ENCODE data around the gene DBH.
"Not testable (repeated sequence)": the region's sequence is repeated elsewhere in the genome, so short reads cannot be mapped to it uniquely, and the experiment has no call there.

The DBH gene

DNA sequence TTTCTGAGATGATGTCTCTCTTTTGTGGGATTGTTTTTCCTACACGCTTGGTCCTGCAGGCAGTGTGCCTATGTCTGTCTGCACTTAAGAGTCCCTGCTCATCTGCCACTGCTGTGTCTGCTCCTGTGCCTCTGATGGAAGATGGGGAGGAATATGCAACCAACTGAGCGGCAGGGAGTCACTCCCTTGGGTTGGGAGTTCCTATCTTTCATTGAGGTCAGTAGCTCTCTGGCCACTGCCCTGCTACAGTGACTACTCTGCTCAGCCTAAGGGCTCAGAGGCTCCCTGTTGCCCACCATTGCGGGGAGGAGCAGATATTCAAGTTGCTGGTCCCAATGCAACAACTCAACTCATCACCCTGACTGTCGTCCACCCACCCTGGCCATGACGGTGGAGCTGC lies 13.6 kb upstream of the DBH start:
- no peak for DNase-seq (ENCODE audit: low spot score)
- Histone ChIP-seq H3K27ac (no peak overlapping the region), H3K4me3 (no peak overlapping the region)
- TF ChIP-seq, protein P1, sequence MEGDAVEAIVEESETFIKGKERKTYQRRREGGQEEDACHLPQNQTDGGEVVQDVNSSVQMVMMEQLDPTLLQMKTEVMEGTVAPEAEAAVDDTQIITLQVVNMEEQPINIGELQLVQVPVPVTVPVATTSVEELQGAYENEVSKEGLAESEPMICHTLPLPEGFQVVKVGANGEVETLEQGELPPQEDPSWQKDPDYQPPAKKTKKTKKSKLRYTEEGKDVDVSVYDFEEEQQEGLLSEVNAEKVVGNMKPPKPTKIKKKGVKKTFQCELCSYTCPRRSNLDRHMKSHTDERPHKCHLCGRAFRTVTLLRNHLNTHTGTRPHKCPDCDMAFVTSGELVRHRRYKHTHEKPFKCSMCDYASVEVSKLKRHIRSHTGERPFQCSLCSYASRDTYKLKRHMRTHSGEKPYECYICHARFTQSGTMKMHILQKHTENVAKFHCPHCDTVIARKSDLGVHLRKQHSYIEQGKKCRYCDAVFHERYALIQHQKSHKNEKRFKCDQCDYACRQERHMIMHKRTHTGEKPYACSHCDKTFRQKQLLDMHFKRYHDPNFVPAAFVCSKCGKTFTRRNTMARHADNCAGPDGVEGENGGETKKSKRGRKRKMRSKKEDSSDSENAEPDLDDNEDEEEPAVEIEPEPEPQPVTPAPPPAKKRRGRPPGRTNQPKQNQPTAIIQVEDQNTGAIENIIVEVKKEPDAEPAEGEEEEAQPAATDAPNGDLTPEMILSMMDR (IDR thresholded peaks at IDR 0.05) = no peak

DNA sequence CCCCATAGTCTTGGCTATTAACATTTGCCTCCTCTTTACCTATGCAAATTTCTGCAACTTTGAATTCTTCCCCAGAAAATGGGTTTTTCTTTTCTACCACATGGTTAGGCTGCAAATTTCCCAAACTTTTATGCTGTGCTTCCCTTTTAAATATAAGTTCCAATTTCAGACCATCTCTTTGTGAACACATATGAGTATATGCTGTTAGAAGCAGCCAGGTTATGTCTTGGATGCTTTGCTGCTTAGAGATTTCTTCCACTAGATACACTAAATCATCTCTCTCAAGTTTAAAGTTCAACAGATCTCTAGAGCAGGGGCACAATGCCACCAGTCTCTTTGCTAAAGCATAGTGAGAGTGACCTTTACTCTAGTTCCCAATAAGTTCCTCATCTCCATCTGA lies 10.2 kb upstream of the DBH start:
- DNase-seq (ENCODE audit: low spot score); H3K27ac ChIP-seq; H3K4me3 ChIP-seq: not testable (repeated sequence)

DNA sequence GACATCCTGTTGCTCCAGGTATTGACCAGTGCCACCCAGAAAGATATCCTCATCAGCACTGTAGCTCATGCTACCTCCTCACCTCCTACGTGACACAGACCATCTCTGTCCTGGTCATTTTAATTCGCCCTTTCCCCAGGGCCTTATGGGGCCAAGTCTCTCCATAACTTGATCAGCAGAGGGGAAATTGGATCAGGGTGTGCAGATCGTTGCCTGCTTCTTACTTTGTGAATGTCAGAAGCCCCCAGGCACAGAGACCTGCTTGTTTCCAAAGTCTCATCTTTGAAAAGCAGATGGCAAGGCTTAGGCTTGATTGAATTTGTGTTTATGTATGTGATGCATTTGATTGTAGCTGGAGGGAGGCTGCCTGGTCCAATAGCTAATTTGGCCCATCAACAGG lies 8.8 kb upstream of the DBH start:
- H3K27ac ChIP-seq = no peak overlapping the region
- H3K4me3 ChIP-seq = no peak overlapping the region
- DNase-seq (ENCODE audit: low spot score) = no peak
- TF ChIP-seq, protein P1 (IDR thresholded peaks at IDR 0.05) = no peak

DNA sequence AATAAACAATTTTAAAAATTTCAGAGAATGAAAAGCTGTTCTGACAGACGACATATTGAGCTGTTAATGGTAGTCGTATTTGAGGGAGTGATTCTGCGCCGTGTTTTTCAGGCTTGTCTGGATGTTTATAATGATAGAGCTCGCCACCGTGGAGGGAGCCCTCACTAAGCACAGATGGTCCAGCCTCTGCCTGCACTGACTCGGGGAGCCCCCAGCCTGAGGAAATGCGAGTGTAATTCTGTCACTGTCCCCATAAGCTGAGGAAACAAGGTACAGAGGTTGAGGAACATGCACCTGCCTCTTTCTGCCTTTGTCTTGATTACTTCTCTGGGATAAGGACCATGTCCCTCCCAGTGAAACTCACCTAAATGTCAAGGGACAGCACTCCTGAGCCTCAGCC lies 7.4 kb upstream of the DBH start:
- Histone ChIP-seq H3K27ac (no peak overlapping the region), H3K4me3 (no peak overlapping the region)
- DNase-seq (ENCODE audit: low spot score) = no peak
- TF ChIP-seq, protein P1 (IDR thresholded peaks at IDR 0.05) = no peak

DNA sequence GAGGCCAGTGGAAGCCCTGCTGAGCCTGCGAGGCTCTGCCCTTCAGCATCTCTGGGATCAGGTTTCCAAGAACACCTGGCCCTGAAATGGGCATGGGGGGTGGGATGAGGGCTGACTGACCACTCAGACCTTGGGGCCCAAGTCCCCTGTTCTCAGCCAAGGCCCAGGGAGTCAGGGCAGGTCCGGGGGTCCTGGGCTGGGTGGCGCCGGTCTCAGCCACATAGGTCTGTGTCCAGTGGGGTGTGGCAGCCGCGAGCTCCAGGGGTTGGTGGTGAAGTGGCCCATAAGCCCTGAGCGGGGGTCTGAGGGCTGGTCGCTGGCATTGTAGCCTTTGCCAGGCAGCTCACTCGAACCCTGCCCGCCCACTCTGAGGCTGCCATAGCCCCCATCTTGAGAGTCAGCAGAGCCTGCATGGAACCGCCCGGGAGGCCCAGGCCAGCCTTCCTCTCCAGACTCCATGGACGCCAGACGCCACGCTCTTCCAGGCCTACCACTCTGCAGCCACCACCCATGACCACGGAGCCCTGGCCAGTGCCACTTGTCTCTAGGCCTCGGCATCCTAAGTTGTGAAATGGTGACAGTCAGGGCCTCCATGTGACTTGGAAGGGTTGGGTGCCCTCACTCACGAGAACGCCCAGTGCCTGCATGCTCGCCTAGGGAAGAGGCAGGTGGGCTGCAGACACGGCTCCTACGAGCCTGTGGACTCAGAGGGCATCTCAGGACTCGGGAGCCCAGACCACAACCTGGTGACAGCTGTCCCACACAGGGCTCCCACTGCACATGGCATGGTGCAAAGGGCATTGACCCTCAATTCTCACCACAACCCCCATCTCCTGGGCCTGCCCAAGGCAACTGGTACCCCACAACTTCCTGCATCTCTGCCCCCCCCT lies 6.7 kb upstream of the DBH start:
- no peak overlapping the region for H3K4me3 ChIP-seq
- DNase-seq (ENCODE audit: low spot score) = no peak
- H3K27ac ChIP-seq = no peak overlapping the region
- TF ChIP-seq, protein P1 (IDR thresholded peaks at IDR 0.05) = no peak

DNA sequence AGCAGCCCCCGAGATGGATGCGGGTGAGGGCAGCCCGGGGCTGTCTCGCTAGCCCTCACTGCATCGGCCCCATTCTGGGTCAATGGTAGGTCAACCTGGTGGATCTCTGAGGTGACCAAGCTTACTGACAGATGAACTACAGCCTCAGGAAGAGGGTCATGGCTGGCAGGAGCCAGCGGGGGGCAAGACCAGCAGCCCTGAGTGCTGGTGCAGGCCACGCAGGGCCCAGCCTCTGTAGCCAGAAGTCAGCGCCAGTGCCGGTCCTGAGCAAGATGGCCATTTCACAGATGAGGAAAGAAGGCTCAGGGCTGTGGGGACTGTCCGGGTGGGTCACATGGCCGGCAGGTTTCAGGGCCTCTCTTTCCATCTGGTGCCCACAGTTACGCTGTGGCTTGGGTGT lies 5.1 kb upstream of the DBH start:
- no peak overlapping the region for H3K27ac ChIP-seq
- TF ChIP-seq, protein P1 (IDR thresholded peaks at IDR 0.05) = no peak
- H3K4me3 ChIP-seq = no peak overlapping the region
- DNase-seq (ENCODE audit: low spot score) = no peak

DNA sequence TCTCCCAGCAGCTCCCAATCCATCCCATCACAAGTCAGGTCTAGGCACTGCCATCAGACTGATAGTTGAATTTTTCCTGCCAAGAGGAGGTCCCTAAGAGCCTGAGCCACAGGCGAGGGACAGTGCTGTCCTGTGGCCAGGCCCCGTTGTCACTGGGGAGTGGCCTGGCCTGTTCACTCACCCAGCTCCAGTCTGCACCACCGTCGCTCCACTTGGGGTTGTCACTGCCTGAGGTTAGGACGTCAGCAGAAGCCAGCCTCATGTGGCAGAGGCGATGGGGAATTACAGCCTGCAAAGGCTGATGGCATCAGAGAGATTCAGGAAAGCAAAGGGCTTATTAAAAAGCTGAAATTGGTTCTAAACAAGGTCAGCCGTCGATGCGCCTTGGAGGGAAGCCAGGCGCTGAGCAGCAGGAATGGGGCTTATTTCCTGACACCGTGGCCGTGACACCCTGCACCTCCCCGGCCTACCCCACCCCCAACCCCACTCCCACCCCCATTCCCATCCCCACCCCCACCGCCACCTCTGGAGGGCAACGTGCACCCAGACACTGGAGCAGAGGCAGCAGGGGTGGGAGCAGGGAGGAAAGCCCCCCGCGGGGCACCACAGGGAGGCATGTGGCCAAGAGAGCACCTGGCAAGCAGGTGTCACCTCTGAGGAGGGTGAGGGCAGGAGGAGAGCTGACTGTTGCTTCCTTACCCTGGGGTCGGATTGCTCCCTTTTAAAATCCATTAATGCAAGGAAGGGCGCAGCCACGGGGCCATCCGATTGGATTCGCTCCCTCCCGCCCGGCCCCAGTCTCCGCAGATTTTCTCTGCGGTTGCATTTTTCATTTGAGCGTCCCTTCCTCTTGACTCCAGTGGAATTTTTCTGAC lies 3.1 kb upstream of the DBH start:
- H3K4me3 ChIP-seq = no peak overlapping the region
- DNase-seq (ENCODE audit: low spot score) = no peak
- TF ChIP-seq, protein P1 (IDR thresholded peaks at IDR 0.05) = no peak
- H3K27ac ChIP-seq = no peak overlapping the region
